ENCODE data around the gene LAPTM5.

LAPTM5 gene

GRCh38 chr1:30721812-30722537, 35.6 kb downstream of the LAPTM5 start:
- TF ChIP-seq, protein P1, sequence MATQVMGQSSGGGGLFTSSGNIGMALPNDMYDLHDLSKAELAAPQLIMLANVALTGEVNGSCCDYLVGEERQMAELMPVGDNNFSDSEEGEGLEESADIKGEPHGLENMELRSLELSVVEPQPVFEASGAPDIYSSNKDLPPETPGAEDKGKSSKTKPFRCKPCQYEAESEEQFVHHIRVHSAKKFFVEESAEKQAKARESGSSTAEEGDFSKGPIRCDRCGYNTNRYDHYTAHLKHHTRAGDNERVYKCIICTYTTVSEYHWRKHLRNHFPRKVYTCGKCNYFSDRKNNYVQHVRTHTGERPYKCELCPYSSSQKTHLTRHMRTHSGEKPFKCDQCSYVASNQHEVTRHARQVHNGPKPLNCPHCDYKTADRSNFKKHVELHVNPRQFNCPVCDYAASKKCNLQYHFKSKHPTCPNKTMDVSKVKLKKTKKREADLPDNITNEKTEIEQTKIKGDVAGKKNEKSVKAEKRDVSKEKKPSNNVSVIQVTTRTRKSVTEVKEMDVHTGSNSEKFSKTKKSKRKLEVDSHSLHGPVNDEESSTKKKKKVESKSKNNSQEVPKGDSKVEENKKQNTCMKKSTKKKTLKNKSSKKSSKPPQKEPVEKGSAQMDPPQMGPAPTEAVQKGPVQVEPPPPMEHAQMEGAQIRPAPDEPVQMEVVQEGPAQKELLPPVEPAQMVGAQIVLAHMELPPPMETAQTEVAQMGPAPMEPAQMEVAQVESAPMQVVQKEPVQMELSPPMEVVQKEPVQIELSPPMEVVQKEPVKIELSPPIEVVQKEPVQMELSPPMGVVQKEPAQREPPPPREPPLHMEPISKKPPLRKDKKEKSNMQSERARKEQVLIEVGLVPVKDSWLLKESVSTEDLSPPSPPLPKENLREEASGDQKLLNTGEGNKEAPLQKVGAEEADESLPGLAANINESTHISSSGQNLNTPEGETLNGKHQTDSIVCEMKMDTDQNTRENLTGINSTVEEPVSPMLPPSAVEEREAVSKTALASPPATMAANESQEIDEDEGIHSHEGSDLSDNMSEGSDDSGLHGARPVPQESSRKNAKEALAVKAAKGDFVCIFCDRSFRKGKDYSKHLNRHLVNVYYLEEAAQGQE (IDR thresholded peaks at IDR 0.05; ENCODE audit: insufficient read depth in 1 of 2, low read depth in 2 of 2, low read length in 2 of 2): no peak
- TF ChIP-seq POLR2AphosphoS5 (IDR thresholded peaks at IDR 0.05; ENCODE audit: low read depth, low read length) (no peak), TAF1 (IDR thresholded peaks at IDR 0.05; ENCODE audit: borderline replicate concordance, insufficient read depth, low read length) (no peak), FOXP2 (optimal IDR thresholded peaks at IDR 0.05; ENCODE audit: borderline replicate concordance, extremely low read depth, extremely low read length, insufficient read depth) (no peak), SIN3A (IDR thresholded peaks at IDR 0.05; ENCODE audit: borderline replicate concordance, insufficient read depth, low read length) (no peak)

DNA sequence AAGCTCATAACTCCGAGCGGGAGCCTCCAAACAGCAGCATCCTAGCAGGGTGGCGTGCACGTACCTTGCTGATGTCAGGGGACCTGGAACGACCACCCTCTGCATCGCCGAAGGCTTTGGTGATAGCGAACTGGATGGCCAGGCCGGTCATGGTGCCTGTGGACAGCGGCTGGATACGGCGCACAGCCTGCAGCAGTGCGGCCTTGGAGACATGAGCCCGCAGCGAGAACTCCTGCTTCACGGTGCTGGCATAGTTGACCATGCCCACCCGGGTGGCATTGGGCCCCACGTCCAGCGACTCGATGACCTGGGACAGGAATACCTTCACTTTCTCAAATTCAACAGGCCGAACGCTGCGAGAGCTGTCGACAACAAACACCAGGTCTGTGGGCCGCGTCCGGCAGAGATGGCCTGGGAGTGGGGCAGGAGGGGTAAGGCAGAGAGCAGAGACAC, 36.2 kb downstream of the LAPTM5 start:
- TF ChIP-seq, protein P1 (IDR thresholded peaks at IDR 0.05; ENCODE audit: insufficient read depth in 1 of 2, low read depth in 2 of 2, low read length in 2 of 2): no peak
- TF ChIP-seq TAF1 (IDR thresholded peaks at IDR 0.05; ENCODE audit: borderline replicate concordance, insufficient read depth, low read length) (no peak), SIN3A (IDR thresholded peaks at IDR 0.05; ENCODE audit: borderline replicate concordance, insufficient read depth, low read length) (no peak), POLR2AphosphoS5 (IDR thresholded peaks at IDR 0.05; ENCODE audit: low read depth, low read length) (no peak), FOXP2 (optimal IDR thresholded peaks at IDR 0.05; ENCODE audit: borderline replicate concordance, extremely low read depth, extremely low read length, insufficient read depth) (no peak)

DNA sequence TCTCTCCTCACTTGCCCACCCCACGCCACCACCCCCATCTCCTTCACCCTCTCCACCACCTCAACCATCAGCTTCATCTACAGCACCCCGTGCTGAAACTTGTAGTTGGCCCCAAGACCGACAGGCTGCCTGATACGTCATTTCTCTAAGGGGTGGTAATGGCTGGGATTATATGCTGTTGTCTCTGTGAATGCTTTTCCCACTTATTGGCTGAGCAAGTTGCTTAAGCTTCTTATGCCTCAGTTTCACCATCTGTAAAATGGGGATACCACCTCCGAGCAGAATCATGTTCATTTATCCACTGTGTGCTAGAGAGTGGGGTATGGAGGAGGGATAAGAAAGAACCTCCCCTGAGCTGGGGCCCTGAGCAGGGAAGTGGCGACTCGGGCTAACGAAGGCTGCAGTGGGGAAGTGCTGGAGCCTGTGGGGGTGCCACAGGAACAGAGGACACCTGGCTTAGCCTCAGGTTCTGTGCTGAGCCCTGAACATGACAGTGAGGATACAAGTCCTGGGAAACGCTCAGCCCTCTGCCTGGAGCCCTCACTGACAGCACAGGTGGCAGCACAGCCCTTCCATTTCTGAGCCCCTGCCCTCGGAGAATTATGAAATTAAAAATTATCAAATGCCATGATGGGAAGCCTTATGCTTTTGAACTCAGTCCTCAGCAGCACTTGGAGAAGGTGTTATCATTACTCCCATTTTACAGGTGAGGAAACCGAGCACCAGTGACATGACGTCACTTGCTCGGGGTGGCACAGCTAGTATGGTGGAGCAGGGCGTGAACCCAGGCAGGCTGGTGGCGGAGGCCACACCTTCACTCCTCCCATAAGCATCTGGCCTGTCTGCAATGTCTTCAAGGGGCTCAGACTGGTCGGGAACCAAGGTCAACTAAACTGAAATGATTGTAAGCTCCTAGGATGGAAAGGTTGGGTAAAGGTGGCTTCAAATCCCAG, 37.0 kb downstream of the LAPTM5 start:
- TF ChIP-seq TAF1 (IDR thresholded peaks at IDR 0.05; ENCODE audit: borderline replicate concordance, insufficient read depth, low read length) (no peak), SIN3A (IDR thresholded peaks at IDR 0.05; ENCODE audit: borderline replicate concordance, insufficient read depth, low read length) (no peak), POLR2AphosphoS5 (IDR thresholded peaks at IDR 0.05; ENCODE audit: low read depth, low read length) (no peak), FOXP2 (optimal IDR thresholded peaks at IDR 0.05; ENCODE audit: borderline replicate concordance, extremely low read depth, extremely low read length, insufficient read depth) (no peak)
- TF ChIP-seq, protein P1 (IDR thresholded peaks at IDR 0.05; ENCODE audit: insufficient read depth in 1 of 2, low read depth in 2 of 2, low read length in 2 of 2): no peak

GRCh38 chr1:30719406-30720270, 37.9 kb downstream of the LAPTM5 start:
- TF ChIP-seq TAF1 (IDR thresholded peaks at IDR 0.05; ENCODE audit: borderline replicate concordance, insufficient read depth, low read length) (no peak), FOXP2 (optimal IDR thresholded peaks at IDR 0.05; ENCODE audit: borderline replicate concordance, extremely low read depth, extremely low read length, insufficient read depth) (no peak), POLR2AphosphoS5 (IDR thresholded peaks at IDR 0.05; ENCODE audit: low read depth, low read length) (no peak), SIN3A (IDR thresholded peaks at IDR 0.05; ENCODE audit: borderline replicate concordance, insufficient read depth, low read length) (no peak)
- TF ChIP-seq, protein P1 (IDR thresholded peaks at IDR 0.05; ENCODE audit: insufficient read depth in 1 of 2, low read depth in 2 of 2, low read length in 2 of 2): no peak
